ENCODE data around the gene SSTR5.

The SSTR5 gene

GRCh38 chr16:1123525-1124230 lies 51.1 kb downstream of the SSTR5 start:
- no peak overlapping the region for H3K4me3 ChIP-seq (ENCODE audit: low read depth, low read length)
- TF ChIP-seq, protein P1, sequence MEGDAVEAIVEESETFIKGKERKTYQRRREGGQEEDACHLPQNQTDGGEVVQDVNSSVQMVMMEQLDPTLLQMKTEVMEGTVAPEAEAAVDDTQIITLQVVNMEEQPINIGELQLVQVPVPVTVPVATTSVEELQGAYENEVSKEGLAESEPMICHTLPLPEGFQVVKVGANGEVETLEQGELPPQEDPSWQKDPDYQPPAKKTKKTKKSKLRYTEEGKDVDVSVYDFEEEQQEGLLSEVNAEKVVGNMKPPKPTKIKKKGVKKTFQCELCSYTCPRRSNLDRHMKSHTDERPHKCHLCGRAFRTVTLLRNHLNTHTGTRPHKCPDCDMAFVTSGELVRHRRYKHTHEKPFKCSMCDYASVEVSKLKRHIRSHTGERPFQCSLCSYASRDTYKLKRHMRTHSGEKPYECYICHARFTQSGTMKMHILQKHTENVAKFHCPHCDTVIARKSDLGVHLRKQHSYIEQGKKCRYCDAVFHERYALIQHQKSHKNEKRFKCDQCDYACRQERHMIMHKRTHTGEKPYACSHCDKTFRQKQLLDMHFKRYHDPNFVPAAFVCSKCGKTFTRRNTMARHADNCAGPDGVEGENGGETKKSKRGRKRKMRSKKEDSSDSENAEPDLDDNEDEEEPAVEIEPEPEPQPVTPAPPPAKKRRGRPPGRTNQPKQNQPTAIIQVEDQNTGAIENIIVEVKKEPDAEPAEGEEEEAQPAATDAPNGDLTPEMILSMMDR (conservative IDR thresholded peaks at IDR 0.05; ENCODE audit: low read depth, low read length) = no peak
- no peak for DNase-seq (ENCODE audit: low read depth)

DNA sequence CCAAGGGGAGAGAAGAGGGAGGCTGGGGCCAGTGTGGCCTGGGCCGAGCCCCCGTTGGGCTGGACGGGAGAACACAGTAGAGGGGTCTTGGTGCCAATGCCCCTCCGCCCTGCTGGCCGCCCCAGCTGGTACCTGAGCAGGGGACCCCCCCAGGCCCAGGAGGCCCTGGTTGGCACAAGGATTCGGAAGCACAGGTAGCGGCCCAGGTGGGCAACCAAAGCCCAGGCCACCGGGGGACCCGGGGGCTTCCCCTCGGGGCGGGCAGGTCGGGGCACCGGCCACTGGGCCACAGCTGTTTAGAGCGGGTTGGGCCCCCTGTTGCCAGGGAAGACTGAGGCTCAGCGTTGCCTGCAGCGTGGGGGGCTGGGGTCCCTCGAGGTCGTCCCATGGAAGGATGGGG lies 51.7 kb downstream of the SSTR5 start:
- TF ChIP-seq, protein P1 (conservative IDR thresholded peaks at IDR 0.05; ENCODE audit: low read depth, low read length) = no peak
- DNase-seq (ENCODE audit: low read depth) = no peak
- no peak overlapping the region for H3K4me3 ChIP-seq (ENCODE audit: low read depth, low read length)

DNA sequence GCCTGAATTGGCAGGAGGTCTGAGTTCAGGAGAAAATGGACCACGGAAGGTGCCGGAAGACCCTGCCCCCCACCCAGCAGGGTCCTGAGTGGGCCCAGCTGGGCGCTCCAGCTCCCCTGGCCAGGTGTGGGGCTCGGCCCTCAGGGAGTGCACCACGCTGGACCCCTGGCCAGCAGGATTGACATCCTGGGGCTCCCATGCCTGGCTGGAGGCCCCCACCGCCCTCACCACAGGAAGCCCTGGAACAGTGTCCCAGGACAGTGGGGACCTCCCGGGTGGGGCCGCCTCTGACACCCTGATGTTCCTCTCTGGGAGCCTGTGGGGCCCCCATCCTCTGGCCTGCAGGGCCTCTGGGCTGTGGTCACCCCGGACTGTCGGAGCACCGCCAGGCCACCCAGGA lies 52.2 kb downstream of the SSTR5 start:
- no peak for DNase-seq (ENCODE audit: low read depth)
- TF ChIP-seq, protein P1 (conservative IDR thresholded peaks at IDR 0.05; ENCODE audit: low read depth, low read length) = no peak

GRCh38 chr16:1125471-1125870 lies 52.9 kb downstream of the SSTR5 start:
- TF ChIP-seq, protein P1 (conservative IDR thresholded peaks at IDR 0.05; ENCODE audit: low read depth, low read length) = no peak
- no peak overlapping the region for H3K4me3 ChIP-seq (ENCODE audit: low read depth, low read length)
- peak; percentile 24 for DNase-seq (ENCODE audit: low read depth)

More for the DNA sequence above, 52.2 kb downstream of the SSTR5 start:
- no peak overlapping the region for H3K4me3 ChIP-seq (ENCODE audit: low read depth, low read length)

DNA sequence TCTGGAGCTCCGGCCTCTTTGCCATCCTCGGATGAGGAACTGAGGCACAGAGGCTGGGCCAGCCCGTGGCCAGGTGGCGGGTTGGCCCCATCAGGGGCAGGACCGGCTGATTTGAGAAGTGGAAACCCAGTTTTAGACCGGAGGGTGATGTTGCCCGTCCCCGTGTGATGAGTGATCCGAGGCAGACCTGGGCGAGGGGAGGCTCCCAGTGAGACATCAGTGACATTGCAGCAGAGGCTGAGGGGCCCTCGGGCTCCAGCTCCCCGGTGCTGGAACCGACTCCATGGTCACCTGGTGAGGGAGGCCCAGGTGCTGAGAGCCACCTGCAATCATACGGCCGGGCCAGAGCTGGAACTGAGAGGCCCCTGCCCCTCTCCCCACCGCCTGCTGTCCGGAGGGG lies 53.5 kb downstream of the SSTR5 start:
- DNase-seq (ENCODE audit: low read depth) = no peak
- TF ChIP-seq, protein P1 (conservative IDR thresholded peaks at IDR 0.05; ENCODE audit: low read depth, low read length) = no peak
- H3K4me3 ChIP-seq (ENCODE audit: low read depth, low read length) = no peak overlapping the region

DNA sequence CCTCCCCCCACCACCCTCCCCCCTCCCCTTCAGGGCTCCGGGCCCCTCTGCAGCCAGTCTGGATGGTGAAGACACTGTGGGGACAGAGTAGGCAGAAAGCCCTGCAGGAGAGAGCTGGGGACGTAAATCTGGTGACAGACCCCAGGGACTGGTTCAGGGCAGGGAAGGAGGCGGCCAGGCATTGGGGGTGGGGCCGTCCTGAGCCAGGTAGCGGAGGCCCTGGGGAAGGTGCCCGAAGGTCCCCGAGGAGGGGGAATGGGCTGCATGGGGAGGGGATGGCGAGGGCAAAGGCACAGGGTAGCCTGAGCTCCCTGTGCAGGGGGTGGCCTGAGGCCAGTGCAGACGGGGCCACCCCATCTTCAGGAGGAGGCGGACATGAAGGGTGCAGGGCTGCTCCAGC lies 54.0 kb downstream of the SSTR5 start:
- TF ChIP-seq, protein P1 (conservative IDR thresholded peaks at IDR 0.05; ENCODE audit: low read depth, low read length) = no peak
- no peak overlapping the region for H3K4me3 ChIP-seq (ENCODE audit: low read depth, low read length)
- no peak for DNase-seq (ENCODE audit: low read depth)

DNA sequence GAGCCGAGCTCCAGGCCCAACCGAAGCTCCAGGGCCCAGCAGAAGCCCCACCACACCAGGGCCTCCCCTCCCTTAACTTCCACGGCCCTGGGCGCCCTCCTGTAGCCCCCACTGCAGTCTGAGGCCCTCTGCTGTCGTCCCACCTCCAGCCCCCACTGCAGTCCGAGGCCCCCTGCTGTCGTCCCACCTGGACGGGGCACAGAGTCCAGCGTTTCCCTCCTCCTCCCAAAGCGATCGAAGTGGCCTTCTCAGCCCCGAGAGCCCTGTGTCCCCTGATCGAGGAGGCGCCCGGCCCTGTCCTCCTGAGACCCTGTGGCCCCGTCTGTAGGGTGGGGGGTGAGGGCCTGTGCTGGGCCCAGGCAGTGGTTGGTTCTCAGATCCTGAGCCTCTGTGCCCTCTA lies 54.6 kb downstream of the SSTR5 start:
- H3K4me3 ChIP-seq (ENCODE audit: low read depth, low read length) = no peak overlapping the region
- DNase-seq (ENCODE audit: low read depth) = no peak
- TF ChIP-seq, protein P1 (conservative IDR thresholded peaks at IDR 0.05; ENCODE audit: low read depth, low read length) = no peak

Data from choroid plexus epithelial cell (primary cell).